Activated CD8-positive, alpha-beta T cell treated with anti-CD3 and anti-CD28 coated beads, Interleukin-2, amount 10 ng/mL, durations not matched to agents 7 days and 5 days (primary cell): ENCODE measurements around the gene TP53TG3D. TPM values are rescaled to one million over a fixed set of nuclear protein-coding genes. Genes with fewer than 3 reads are reported as not detected.
A peak's percentile ranks its signal among the peaks of the same experiment; 100 is the strongest.
"Not testable (repeated sequence)": the region's sequence is repeated elsewhere in the genome, so short reads cannot be mapped to it uniquely, and the experiment has no call there.

ENCODE experiments used
- ATAC-seq: fragments of 150-1000 bp; cut with Tn5 transposase; one replicate; pipeline ENCODE4 v1.10.0; 2021; ENCODE audit warnings: moderate library complexity
- CTCF ChIA-PET: fragments of 350-600 bp; sonication (Branson Sonifier 250); formaldehyde crosslinking; loops from one replicate; lab custom pipeline; 2021; ENCODE audit warnings: antibody characterized with exemption; lab: Charles Lee
- POLR2A ChIA-PET: fragments of 350-600 bp; sonication (Branson Sonifier 250); formaldehyde crosslinking; loops from one replicate; lab custom pipeline; 2021; ENCODE audit warnings: antibody characterized with exemption; lab: Charles Lee
- DNase-seq: peaks from one replicate; pipeline ENCODE4 v3.0.0-alpha.2; 2020
- H3K27ac Mint-ChIP-seq: one replicate; pipeline ENCODE4 v1.8.0; 2021; ENCODE audit warnings: mild to moderate bottlenecking, mixed read lengths
- H3K27me3 Mint-ChIP-seq: one replicate; pipeline ENCODE4 v1.8.0; 2021; ENCODE audit warnings: low read depth, mixed read lengths
- H3K36me3 Mint-ChIP-seq: one replicate; pipeline ENCODE4 v1.8.0; 2021; ENCODE audit warnings: low read depth, mixed read lengths
- H3K4me1 Mint-ChIP-seq: one replicate; pipeline ENCODE4 v1.8.0; 2021; ENCODE audit warnings: low read depth, mixed read lengths
- H3K4me3 Mint-ChIP-seq: one replicate; pipeline ENCODE4 v1.8.0; 2021; ENCODE audit warnings: mild to moderate bottlenecking, mixed read lengths
- H3K9me3 Mint-ChIP-seq: one replicate; pipeline ENCODE4 v1.8.0; 2022; ENCODE audit warnings: mixed read lengths; ENCODE audit not compliant: insufficient read depth
- total RNA-seq, 2 experiments: library from RNA; stranded (reverse); gene quantifications; one replicate each; pipeline ENCODE4 v1.2.3, GENCODE V29; 2021

TP53TG3D gene
- under 1 TPM in 1 of 2 experiments, not detected in 1; 0.52 TPM for total RNA-seq

GRCh38 chr16:32252986-32253385, at the start of gene TP53TG3D:
Gene TP53TG3D (plus strand): TSS chr16:32253286. CDS start chr16:32253354, 68 bp downstream.
- H3K4me1 Mint-ChIP-seq, ATAC-seq, H3K9me3 Mint-ChIP-seq, DNase-seq, H3K27me3 Mint-ChIP-seq, POLR2A ChIA-PET, H3K4me3 Mint-ChIP-seq, CTCF ChIA-PET, H3K27ac Mint-ChIP-seq, H3K36me3 Mint-ChIP-seq: not testable (repeated sequence)

- DNase-seq, result peak; percentile 23
- H3K4me3 Mint-ChIP-seq, H3K27me3 Mint-ChIP-seq, H3K27ac Mint-ChIP-seq, ATAC-seq, H3K36me3 Mint-ChIP-seq, H3K9me3 Mint-ChIP-seq, POLR2A ChIA-PET, CTCF ChIA-PET, H3K4me1 Mint-ChIP-seq: not testable (repeated sequence)
Observed at GRCh38 chr16:32253507-32253906, 421 bp downstream of the TP53TG3D start.

- POLR2A ChIA-PET, H3K9me3 Mint-ChIP-seq, H3K4me1 Mint-ChIP-seq: not testable (repeated sequence)
Observed at GRCh38 chr16:32261526-32261925, 8.4 kb downstream of the TP53TG3D start.

GRCh38 chr16:32263552-32263951, 10.5 kb downstream of the TP53TG3D start:
- CTCF ChIA-PET, H3K27me3 Mint-ChIP-seq, DNase-seq, ATAC-seq, POLR2A ChIA-PET, H3K4me1 Mint-ChIP-seq, H3K4me3 Mint-ChIP-seq, H3K36me3 Mint-ChIP-seq, H3K27ac Mint-ChIP-seq, H3K9me3 Mint-ChIP-seq: not testable (repeated sequence)

More at GRCh38 chr16:32261526-32261925, 8.4 kb downstream of the TP53TG3D start:
- DNase-seq, ATAC-seq, H3K27ac Mint-ChIP-seq, H3K4me3 Mint-ChIP-seq, H3K27me3 Mint-ChIP-seq, H3K36me3 Mint-ChIP-seq, CTCF ChIA-PET: not testable (repeated sequence)

- H3K27ac Mint-ChIP-seq, result peak overlapping the region; percentile 34
- not testable (repeated sequence) for H3K36me3 Mint-ChIP-seq
Observed at GRCh38 chr16:32281910-32282309, 28.8 kb downstream of the TP53TG3D start.

GRCh38 chr16:32283024-32283423, 29.9 kb downstream of the TP53TG3D start:
- CTCF ChIA-PET, ATAC-seq, DNase-seq, H3K4me1 Mint-ChIP-seq, H3K4me3 Mint-ChIP-seq, H3K9me3 Mint-ChIP-seq, H3K36me3 Mint-ChIP-seq, H3K27ac Mint-ChIP-seq, POLR2A ChIA-PET, H3K27me3 Mint-ChIP-seq: not testable (repeated sequence)

More at GRCh38 chr16:32281910-32282309, 28.8 kb downstream of the TP53TG3D start:
- ATAC-seq, H3K4me1 Mint-ChIP-seq, CTCF ChIA-PET, H3K4me3 Mint-ChIP-seq, POLR2A ChIA-PET, H3K9me3 Mint-ChIP-seq, H3K27me3 Mint-ChIP-seq, DNase-seq: not testable (repeated sequence)

GRCh38 chr16:32283917-32284495, 30.9 kb downstream of the TP53TG3D start:
- H3K9me3 Mint-ChIP-seq, H3K4me1 Mint-ChIP-seq, ATAC-seq, DNase-seq, CTCF ChIA-PET, POLR2A ChIA-PET, H3K27ac Mint-ChIP-seq, H3K27me3 Mint-ChIP-seq, H3K36me3 Mint-ChIP-seq, H3K4me3 Mint-ChIP-seq: not testable (repeated sequence)

GRCh38 chr16:32284800-32285796, 32.0 kb downstream of the TP53TG3D start:
- H3K36me3 Mint-ChIP-seq, H3K4me1 Mint-ChIP-seq, H3K27ac Mint-ChIP-seq, CTCF ChIA-PET, H3K9me3 Mint-ChIP-seq, H3K27me3 Mint-ChIP-seq, H3K4me3 Mint-ChIP-seq, ATAC-seq, POLR2A ChIA-PET: not testable (repeated sequence)
- peak; percentile 18 for DNase-seq

GRCh38 chr16:32286193-32286592, 33.1 kb downstream of the TP53TG3D start:
- H3K4me3 Mint-ChIP-seq, ATAC-seq, H3K9me3 Mint-ChIP-seq, H3K36me3 Mint-ChIP-seq, H3K27me3 Mint-ChIP-seq, DNase-seq, H3K4me1 Mint-ChIP-seq, POLR2A ChIA-PET, H3K27ac Mint-ChIP-seq, CTCF ChIA-PET: not testable (repeated sequence)

GRCh38 chr16:32287743-32288142, 34.7 kb downstream of the TP53TG3D start:
- H3K4me3 Mint-ChIP-seq, POLR2A ChIA-PET, CTCF ChIA-PET: not testable (repeated sequence)

GRCh38 chr16:32289197-32289596, 36.1 kb downstream of the TP53TG3D start:
- H3K4me1 Mint-ChIP-seq, H3K27me3 Mint-ChIP-seq, ATAC-seq, DNase-seq, H3K9me3 Mint-ChIP-seq, POLR2A ChIA-PET, H3K4me3 Mint-ChIP-seq, CTCF ChIA-PET, H3K36me3 Mint-ChIP-seq, H3K27ac Mint-ChIP-seq: not testable (repeated sequence)

More at GRCh38 chr16:32287743-32288142, 34.7 kb downstream of the TP53TG3D start:
- H3K36me3 Mint-ChIP-seq, DNase-seq, H3K27me3 Mint-ChIP-seq, H3K9me3 Mint-ChIP-seq, ATAC-seq, H3K4me1 Mint-ChIP-seq, H3K27ac Mint-ChIP-seq: not testable (repeated sequence)

- DNase-seq, H3K27me3 Mint-ChIP-seq, CTCF ChIA-PET, H3K9me3 Mint-ChIP-seq, ATAC-seq, H3K36me3 Mint-ChIP-seq, H3K27ac Mint-ChIP-seq, H3K4me3 Mint-ChIP-seq, POLR2A ChIA-PET, H3K4me1 Mint-ChIP-seq: not testable (repeated sequence)
Observed at GRCh38 chr16:32302776-32303175, 49.7 kb downstream of the TP53TG3D start.
